Thoracic aorta (tissue), 2 donors: ENCODE measurements around the gene EPB42. TPM values are rescaled to one million over a fixed set of nuclear protein-coding genes. Genes with fewer than 3 reads are reported as not detected.

Experiments used
- ATAC-seq: fragments of 150-250 bp; one replicate; pipeline ENCODE4 v1.8.0; 2017; ENCODE audit warnings: low read depth; ENCODE audit not compliant: insufficient number of reproducible peaks, low FRiP score
- DNase-seq: peaks from one replicate; pipeline ENCODE4 v3.0.0-alpha.2; 2020; ENCODE audit warnings: low spot score
- H3K27ac ChIP-seq, 2 donors: fragments of 200-600 bp; sonication (generic); 1 replicate in 1 of 2; 2 replicates in 1 of 2; pipeline ENCODE4 v1.5.1; 2016; ENCODE audit warnings: mild to moderate bottlenecking in 2 of 2, moderate library complexity in 2 of 2
- H3K27me3 ChIP-seq: fragments of 200-600 bp; sonication (generic); replicated peaks from 2 replicates; pipeline ENCODE4 v1.6.0; 2016; ENCODE audit warnings: mild to moderate bottlenecking; ENCODE audit not compliant: insufficient read depth
- H3K36me3 ChIP-seq: fragments of 200-600 bp; sonication (generic); one replicate; pipeline ENCODE4 v1.5.1; 2016
- H3K4me1 ChIP-seq, 2 donors: fragments of 200-600 bp; sonication (generic); 1 replicate in 1 of 2; 2 replicates in 1 of 2; pipeline versions ENCODE4 v1.5.1 to v1.6.0; 2016; ENCODE audit warnings: low read depth in 2 of 2, mild to moderate bottlenecking in 1 of 2; ENCODE audit not compliant: control insufficient read depth in 1 of 2
- H3K4me3 ChIP-seq: fragments of 200-600 bp; sonication (generic); 2 replicates; pipeline ENCODE4 v1.5.1; 2016; ENCODE audit warnings: mild to moderate bottlenecking
- H3K9me3 ChIP-seq: fragments of 200-600 bp; sonication (generic); 2 replicates; pipeline ENCODE4 v1.5.1; 2016
- total RNA-seq, 2 donors: library from RNA; depleted of rRNA; stranded (reverse); fragments of >200 nt; gene quantifications; one replicate each; pipeline versions ENCODE4 v1.1.0 to v1.2.3, GENCODE V29; 2016
- TF ChIP-seq, protein P1 (sequence below): fragments of 200-600 bp; sonication (generic); IDR thresholded peaks from one replicate; pipeline ENCODE4 v1.5.1; 2019; ENCODE audit warnings: antibody characterized with exemption

The EPB42 gene
- total RNA-seq, 2 donors from 2014 or later, result not detected

DNA sequence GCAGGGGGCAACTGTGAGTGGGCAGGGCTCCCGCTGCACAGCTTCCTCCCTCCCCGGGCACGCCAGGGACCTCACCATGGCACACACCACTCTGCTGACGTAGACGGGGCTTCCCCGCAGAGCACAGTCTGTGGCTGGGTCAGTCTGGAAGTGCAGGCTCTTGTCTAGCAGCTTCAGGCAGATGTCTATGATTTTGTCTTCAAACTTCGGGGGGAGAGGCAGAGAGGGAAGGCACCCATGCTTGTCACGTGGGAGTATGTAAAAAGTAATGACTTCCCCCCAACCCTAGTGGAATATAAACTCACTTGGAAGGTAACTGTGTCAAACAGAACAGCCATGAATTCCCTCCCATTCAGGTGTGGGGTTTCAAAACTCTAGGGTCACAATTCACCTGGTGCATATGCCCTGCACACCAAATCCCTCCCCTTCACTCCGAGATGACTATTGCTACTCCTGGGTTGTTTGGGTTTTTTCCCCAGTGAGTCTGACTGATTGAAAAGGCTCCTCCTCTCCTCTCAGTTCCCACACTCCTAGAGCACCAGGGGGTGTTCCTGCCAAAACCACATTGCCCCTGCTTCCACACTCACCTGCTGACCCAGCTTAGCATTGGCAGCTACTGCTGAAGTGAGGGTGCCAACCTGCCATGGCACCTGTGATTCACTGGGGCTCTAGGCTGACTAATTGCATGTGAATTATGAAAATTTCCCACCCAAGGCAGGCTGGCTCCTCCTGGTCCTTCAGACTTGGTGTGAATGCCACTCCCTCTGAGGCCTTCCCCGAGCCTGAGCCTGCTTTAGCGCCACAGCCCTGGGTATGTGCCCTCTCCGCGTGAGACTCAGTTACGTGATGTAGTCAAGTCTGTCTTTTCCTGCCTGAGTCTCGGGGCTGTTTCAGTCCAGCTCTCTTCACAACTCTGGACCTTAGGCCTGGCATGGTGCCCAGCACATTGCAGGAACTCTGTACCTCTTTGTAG, 32.9 kb upstream of the EPB42 start:
- Histone ChIP-seq H3K9me3 (no peaks in the 10 kb centered on the region), H3K27ac (no peak overlapping the region), H3K4me1 (no peaks in the 10 kb centered on the region), H3K4me3 (no peak overlapping the region), H3K36me3 (no peaks in the 10 kb centered on the region), H3K27me3 (no peaks in the 10 kb centered on the region)
- ATAC-seq (no peak), DNase-seq (no peak)
- TF ChIP-seq, protein P1, sequence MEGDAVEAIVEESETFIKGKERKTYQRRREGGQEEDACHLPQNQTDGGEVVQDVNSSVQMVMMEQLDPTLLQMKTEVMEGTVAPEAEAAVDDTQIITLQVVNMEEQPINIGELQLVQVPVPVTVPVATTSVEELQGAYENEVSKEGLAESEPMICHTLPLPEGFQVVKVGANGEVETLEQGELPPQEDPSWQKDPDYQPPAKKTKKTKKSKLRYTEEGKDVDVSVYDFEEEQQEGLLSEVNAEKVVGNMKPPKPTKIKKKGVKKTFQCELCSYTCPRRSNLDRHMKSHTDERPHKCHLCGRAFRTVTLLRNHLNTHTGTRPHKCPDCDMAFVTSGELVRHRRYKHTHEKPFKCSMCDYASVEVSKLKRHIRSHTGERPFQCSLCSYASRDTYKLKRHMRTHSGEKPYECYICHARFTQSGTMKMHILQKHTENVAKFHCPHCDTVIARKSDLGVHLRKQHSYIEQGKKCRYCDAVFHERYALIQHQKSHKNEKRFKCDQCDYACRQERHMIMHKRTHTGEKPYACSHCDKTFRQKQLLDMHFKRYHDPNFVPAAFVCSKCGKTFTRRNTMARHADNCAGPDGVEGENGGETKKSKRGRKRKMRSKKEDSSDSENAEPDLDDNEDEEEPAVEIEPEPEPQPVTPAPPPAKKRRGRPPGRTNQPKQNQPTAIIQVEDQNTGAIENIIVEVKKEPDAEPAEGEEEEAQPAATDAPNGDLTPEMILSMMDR, result no peak

DNA sequence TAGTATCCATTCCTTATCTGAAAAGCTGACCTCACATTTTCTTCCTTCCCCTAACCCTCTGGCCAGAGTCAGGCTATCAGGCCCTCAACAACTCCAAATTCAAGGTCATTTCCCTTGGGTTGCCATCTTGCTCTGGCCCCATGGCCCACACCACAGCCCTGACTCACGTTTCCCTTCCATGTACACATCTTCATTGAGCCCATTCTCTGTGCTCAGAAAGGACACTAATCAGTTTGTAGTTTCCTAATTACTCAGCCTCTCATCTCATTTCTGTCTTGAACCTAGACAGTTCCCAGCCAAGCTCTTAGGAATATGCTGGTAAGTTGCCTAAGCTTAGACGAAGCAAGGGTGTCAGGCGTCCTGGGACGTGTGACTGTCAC, 31.0 kb upstream of the EPB42 start:
- Histone ChIP-seq H3K4me3 (no peak overlapping the region), H3K27ac (no peak overlapping the region), H3K9me3 (no peaks in the 10 kb centered on the region), H3K27me3 (no peaks in the 10 kb centered on the region), H3K4me1 (no peaks in the 10 kb centered on the region), H3K36me3 (no peaks in the 10 kb centered on the region)
- DNase-seq (no peak), ATAC-seq (no peak)
- TF ChIP-seq, protein P1, result no peak

DNA sequence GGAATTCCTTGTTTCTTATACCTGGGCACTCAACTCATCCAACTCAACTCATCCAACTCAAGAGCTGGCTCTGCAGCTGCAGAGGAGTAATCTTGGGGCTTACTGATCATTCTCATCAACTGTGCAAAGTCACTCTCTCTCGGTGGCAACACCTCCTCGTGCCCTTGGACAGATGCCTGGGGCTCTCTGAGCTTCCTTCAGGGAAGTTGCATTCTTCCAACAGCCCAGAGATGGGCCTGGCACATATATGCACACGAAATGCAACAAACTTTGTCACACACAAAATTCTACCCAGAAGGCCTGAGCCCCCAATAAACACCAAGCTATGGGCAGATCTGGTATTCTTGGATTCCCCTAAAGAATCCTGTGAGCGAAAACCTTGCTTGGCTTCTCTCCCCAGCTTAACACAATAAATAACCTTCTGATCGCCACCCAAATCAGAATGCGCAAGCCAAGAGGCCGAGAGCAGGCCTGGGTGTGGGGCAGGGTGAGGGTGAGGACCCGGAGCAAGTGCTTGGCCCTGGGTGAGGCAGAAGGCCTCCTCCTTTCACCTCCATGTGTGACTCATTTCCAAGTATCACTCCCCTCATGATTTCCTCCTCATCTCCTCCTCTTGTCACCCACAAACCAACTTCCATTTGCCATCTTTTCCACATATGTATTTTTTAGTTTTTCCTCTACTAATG, 30.5 kb upstream of the EPB42 start:
- ATAC-seq (no peak), DNase-seq (no peak)
- Histone ChIP-seq H3K9me3 (no peaks in the 10 kb centered on the region), H3K27ac (no peak overlapping the region), H3K4me3 (no peak overlapping the region), H3K4me1 (no peaks in the 10 kb centered on the region), H3K36me3 (no peaks in the 10 kb centered on the region), H3K27me3 (no peaks in the 10 kb centered on the region)
- TF ChIP-seq, protein P1, result no peak

DNA sequence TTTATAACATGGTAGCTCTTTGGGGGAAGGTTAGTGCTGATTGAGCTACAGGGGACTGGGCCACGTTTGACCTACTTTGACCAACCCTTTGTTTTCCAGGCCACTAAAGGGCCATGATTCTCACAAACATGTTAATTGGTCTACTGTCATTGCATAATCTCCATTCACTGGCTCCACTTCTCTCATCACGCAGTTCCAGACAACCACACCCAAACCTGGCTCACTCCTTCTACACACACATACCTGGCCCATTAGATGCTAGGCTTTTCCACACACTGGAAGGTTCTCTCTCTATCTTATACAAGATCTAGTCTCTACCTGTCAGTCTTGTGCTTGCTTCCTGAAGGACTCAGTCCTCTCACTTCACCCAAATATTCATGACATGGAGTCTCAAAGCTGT, 30.0 kb upstream of the EPB42 start:
- Histone ChIP-seq H3K9me3 (no peaks in the 10 kb centered on the region), H3K4me1 (no peaks in the 10 kb centered on the region), H3K36me3 (no peaks in the 10 kb centered on the region), H3K4me3 (no peak overlapping the region), H3K27me3 (no peaks in the 10 kb centered on the region), H3K27ac (no peak overlapping the region)
- TF ChIP-seq, protein P1, result no peak
- DNase-seq (no peak), ATAC-seq (no peak)

DNA sequence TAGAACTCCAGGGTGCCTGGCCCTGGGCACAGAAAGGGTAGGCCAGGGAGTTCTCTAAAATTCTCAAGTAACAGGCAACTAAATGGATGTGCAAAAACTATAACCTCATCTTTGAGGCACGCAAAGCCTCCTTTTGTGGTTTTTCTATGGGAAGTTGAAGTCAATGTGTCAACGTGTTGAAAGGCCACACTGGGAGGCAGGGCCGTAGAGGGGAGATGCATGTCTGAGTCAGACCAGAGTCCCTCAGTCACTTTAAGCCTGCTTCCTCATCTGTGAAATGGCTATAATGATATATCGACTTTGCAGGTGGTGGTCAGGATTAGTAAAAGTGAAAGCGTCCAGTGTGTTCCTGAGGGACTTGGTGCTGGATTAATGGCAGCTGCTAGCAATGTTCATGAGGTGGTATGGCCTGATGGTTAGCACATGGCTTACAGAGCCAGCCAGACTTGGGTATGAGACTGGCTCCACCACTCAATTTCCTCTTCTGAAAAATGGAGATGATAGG, 28.9 kb upstream of the EPB42 start:
- Histone ChIP-seq H3K4me3 (no peak overlapping the region), H3K27me3 (no peaks in the 10 kb centered on the region), H3K4me1 (no peaks in the 10 kb centered on the region), H3K9me3 (no peaks in the 10 kb centered on the region), H3K36me3 (no peaks in the 10 kb centered on the region), H3K27ac (no peak overlapping the region)
- DNase-seq (no peak), ATAC-seq (no peak)
- TF ChIP-seq, protein P1, result no peak
